VCaP (cell line): Measurements from ENCODE around the gene APOL6.
A peak's percentile ranks its signal among the peaks of the same experiment; 100 is the strongest.
"Not testable (repeated sequence)": the region's sequence is repeated elsewhere in the genome, so short reads cannot be mapped to it uniquely, and the experiment has no call there.

Experiments
- H3K27ac ChIP-seq: fragments of 450-650 bp; 2 replicates; pipeline ENCODE4 v1.5.1; 2017
- TF ChIP-seq, protein P1 (sequence below): fragments of 450-650 bp; conservative IDR thresholded peaks from 2 replicates; pipeline ENCODE4 v1.5.1; 2017; ENCODE audit warnings: mild to moderate bottlenecking, moderate library complexity

Gene APOL6

DNA sequence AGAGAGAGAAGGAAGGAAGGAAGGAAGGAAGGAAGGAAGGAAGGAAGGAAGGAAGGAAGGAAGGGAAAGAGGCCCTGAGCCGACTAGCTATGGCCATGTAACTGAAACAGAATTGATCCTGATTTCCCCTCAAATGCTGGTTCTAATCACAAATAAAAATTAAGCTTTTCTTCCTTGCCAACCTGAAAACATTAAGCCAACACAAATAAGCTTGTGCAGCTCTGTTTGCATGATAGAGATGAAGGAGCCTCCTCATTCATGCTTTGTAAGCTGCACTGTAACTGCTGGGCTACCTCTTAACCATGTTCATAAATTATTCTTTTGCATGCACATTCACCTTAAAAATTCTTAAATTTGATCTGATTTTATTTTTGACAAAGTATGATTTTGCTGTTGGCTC is 41.8 kb downstream of the APOL6 start:
- peak overlapping the region; percentile 73 for H3K27ac ChIP-seq
- TF ChIP-seq, protein P1, sequence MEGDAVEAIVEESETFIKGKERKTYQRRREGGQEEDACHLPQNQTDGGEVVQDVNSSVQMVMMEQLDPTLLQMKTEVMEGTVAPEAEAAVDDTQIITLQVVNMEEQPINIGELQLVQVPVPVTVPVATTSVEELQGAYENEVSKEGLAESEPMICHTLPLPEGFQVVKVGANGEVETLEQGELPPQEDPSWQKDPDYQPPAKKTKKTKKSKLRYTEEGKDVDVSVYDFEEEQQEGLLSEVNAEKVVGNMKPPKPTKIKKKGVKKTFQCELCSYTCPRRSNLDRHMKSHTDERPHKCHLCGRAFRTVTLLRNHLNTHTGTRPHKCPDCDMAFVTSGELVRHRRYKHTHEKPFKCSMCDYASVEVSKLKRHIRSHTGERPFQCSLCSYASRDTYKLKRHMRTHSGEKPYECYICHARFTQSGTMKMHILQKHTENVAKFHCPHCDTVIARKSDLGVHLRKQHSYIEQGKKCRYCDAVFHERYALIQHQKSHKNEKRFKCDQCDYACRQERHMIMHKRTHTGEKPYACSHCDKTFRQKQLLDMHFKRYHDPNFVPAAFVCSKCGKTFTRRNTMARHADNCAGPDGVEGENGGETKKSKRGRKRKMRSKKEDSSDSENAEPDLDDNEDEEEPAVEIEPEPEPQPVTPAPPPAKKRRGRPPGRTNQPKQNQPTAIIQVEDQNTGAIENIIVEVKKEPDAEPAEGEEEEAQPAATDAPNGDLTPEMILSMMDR = no peak

DNA sequence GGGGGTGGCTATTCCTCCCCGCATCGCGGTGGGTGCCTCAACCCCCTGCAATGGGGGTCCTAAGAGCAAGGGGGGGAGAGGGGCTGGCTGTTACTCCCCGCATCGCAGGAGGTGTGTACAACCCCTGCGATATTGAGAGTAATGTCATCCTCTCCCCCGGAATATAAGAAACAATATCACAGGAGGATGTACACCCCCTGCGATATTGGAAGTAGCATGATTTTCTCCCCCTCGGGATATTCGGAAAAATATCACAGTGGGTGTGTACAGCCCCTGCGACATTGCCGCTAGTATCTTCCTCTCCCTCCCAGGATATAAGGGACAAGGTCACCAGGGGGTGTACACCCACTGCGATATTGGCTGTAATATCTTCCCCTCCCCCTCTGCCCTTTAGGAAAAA is 47.0 kb downstream of the APOL6 start:
- H3K27ac ChIP-seq = no peak overlapping the region
- TF ChIP-seq, protein P1 = no peak

DNA sequence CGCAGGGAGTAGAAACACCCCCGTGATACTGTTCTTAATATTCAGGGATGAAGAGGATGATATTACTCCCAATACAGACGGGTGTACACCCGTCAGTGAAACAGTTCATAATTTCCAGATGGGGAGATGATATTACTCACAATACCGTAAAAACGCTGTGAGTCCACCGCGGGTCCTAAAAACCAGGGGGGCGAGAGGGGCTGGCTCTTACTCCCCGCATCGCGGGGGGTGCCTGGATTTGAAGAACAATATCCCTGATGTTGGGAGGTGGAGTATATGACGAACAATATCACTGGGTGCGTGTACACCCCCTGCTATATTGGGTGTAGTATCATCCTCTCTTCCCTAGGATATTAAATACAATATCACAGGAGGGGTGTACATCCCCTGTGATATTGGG is 48.9 kb downstream of the APOL6 start:
- TF ChIP-seq, protein P1 = no peak
- H3K27ac ChIP-seq = no peak overlapping the region

DNA sequence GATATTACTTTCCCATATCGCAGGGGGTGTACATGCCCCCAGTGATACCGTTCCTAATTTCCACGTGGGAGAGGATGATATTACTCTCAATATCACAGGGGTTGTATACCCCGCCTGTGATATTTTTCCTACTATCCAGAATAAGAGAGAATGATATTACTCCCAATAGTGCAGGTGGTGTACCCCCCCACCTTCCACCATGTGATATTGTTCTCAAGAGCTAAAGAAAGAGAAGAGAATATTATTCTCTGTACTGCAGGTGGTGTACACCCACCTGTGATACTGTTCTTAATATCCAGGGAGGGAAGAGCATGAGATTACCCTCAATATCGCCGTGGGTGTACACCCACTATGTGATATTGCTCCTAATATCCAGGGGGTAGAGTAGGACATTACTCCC is 51.6 kb downstream of the APOL6 start:
- not testable (repeated sequence) for H3K27ac ChIP-seq

DNA sequence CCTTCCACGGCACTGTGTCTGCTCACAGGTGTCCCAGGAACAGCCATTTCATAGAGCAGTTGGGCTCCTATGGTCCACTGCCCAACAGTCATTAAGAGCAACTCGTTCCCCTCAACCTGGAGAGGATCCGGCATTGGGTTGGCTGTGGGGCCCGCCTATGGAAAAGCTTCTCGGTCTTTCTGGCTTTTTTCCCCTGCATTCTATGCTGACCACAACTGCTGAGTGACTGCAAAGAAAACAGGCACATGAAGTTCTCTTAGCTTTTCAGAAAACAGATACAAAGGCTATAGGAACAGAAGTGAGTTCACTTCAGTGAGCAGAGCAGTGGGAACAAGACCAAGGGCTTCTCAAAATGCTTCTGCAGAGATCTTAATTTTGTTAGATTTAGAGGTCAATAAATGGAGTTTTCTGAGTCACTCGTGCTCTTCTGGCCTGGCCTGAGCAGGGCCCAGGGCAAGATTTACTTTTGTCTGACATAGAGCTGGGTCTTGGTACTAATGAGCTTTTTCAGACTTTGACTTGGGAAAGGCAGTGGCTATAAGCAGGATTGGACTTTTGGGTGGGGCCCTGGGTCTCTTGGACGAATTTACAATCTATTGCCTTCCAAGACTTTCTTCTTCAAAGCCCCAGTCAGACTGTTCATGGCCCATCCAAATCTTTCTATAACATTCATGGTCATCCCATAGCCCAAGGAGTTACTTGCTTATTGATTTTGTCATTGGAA is 55.8 kb downstream of the APOL6 start:
- H3K27ac ChIP-seq = no peak overlapping the region
- TF ChIP-seq, protein P1 = no peak

DNA sequence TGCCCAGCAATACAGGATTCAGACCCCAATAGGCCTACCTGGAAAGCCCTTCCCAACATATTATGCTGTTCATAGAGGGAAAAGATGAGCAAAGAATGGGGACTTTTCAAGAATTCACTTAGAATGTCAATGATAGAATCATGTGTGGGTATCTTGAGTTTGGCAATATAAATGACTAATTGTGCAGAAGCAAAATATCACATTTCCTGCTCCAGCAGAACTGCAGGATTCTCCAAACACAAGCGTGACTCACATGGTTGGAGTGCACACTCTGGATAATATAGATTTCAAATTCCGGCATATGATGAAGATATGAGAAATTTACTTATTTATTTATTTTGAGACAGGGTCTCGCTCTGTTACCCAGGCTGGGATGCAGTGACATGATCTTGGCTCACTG is 56.9 kb downstream of the APOL6 start:
- H3K27ac ChIP-seq = no peak overlapping the region
- TF ChIP-seq, protein P1 = no peak

DNA sequence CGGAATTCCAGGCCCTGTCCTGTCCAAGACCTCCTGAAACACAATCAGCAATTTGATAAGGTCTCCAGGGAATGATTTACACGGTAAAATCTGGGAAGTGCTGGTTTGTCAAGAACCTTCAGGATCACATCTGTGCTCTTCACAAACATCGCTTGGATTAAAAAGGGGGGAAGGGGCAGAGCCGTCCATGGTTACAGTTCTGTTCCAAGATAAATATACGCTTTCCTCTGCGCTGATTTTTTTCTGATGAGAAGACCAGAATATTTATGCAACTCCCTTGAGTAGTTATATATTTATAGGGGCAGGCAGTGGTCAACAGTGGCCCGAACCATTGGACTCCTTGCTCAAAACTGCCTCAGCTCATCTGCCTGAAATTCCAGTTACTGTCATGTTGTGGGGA is 60.2 kb downstream of the APOL6 start:
- TF ChIP-seq, protein P1 = no peak
- no peak overlapping the region for H3K27ac ChIP-seq

DNA sequence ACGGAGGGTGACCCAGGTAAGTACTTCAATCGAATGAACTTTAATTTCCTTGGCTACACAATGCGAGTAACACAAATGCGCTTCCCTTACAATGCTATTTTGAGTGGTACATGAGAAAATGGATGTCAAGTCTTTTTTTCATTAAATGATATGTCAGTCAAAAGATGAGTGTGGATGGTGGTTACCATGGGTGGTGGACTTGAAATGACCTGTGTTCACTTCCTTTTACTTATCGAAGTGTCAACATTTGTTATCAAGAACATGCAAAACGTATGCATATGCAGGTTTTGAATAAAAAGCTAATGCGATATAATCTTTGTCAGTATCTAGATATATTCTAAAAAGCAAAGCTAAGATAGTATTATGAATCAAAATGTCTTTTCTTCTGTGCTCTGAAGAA is 60.7 kb downstream of the APOL6 start:
- TF ChIP-seq, protein P1 = no peak
- H3K27ac ChIP-seq = no peak overlapping the region
